PC-9 (cell line): Measurements from ENCODE around the gene EP400.

Experiments
- CTCF ChIP-seq: fragments of 200-600 bp; sonication (generic); conservative IDR thresholded peaks from 2 replicates; pipeline ENCODE4 v1.6.1; 2017; ENCODE audit warnings: mixed run types, antibody characterized with exemption, mild to moderate bottlenecking, moderate library complexity
- EZH2 ChIP-seq: fragments of 200-600 bp; sonication (generic); IDR thresholded peaks from 2 replicates; pipeline ENCODE4 v1.8.0; 2017; ENCODE audit warnings: antibody characterized with exemption, low read depth

- TF ChIP-seq CTCF = no peak
- TF ChIP-seq EZH2 = no peak
Observed at GRCh38 chr12:132027636-132028035, 77.9 kb downstream of the EP400 start.
